Ovary (tissue), 3 donors: ENCODE data around the gene ROBO1.

ENCODE experiments used
- EP300 ChIP-seq: sonication (generic); formaldehyde crosslinking; IDR thresholded peaks from one replicate; pipeline ENCODE4 v1.6.1; 2017; ENCODE audit warnings: antibody characterized with exemption
- POLR2A ChIP-seq: fragments of 450-650 bp; IDR thresholded peaks from one replicate; pipeline ENCODE4 v1.6.1; 2017; ENCODE audit warnings: antibody characterized with exemption, mild to moderate bottlenecking, moderate library complexity
- TF ChIP-seq, protein P1 (sequence below), 3 donors: fragments of 450-650 bp in 2 of 3; fragments of 200-600 bp in 1 of 3; IDR thresholded peaks; one replicate each; pipeline versions ENCODE4 v1.5.1 to v1.8.0; 2016 to 2022; ENCODE audit warnings: antibody characterized with exemption in 3 of 3, mild to moderate bottlenecking in 1 of 3
- donor health status: DM: no; HTN: no; CAD: no.

DNA sequence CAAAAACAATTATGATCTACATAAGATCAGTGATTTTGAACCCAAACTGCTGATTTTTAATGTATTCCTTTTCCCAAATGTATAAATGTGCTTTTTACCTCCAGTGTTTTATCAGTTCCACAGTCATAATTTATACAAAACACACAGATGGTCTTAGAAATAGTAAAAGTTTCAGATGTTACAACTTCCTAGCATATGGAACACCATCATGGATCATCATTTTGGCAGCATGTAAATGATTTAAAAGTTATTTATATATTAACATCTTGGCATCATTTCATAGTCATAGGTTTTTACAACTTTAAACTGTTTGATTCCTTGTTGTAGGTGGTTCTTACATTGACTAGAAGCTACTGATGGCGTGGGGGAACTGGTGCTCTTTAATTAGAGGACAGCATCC is 1025.3 kb downstream of the ROBO1 start:
- TF ChIP-seq, protein P1, sequence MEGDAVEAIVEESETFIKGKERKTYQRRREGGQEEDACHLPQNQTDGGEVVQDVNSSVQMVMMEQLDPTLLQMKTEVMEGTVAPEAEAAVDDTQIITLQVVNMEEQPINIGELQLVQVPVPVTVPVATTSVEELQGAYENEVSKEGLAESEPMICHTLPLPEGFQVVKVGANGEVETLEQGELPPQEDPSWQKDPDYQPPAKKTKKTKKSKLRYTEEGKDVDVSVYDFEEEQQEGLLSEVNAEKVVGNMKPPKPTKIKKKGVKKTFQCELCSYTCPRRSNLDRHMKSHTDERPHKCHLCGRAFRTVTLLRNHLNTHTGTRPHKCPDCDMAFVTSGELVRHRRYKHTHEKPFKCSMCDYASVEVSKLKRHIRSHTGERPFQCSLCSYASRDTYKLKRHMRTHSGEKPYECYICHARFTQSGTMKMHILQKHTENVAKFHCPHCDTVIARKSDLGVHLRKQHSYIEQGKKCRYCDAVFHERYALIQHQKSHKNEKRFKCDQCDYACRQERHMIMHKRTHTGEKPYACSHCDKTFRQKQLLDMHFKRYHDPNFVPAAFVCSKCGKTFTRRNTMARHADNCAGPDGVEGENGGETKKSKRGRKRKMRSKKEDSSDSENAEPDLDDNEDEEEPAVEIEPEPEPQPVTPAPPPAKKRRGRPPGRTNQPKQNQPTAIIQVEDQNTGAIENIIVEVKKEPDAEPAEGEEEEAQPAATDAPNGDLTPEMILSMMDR (IDR thresholded peaks at IDR 0.05), result no peak
- TF ChIP-seq EP300 (no peak), POLR2A (no peak)
